ENCODE measurements around the gene VAV2.

GRCh38 chr9:133826289-133827085 is 165.6 kb downstream of the VAV2 start:
- TF ChIP-seq POLR2A (IDR thresholded peaks at IDR 0.05; ENCODE audit: low read length) (no peak), HDAC2 (IDR thresholded peaks at IDR 0.05) (no peak), SREBF2 (IDR thresholded peaks at IDR 0.05) (no peak), NR3C1 (IDR thresholded peaks at IDR 0.05) (no peak)
- TF ChIP-seq, protein P1, sequence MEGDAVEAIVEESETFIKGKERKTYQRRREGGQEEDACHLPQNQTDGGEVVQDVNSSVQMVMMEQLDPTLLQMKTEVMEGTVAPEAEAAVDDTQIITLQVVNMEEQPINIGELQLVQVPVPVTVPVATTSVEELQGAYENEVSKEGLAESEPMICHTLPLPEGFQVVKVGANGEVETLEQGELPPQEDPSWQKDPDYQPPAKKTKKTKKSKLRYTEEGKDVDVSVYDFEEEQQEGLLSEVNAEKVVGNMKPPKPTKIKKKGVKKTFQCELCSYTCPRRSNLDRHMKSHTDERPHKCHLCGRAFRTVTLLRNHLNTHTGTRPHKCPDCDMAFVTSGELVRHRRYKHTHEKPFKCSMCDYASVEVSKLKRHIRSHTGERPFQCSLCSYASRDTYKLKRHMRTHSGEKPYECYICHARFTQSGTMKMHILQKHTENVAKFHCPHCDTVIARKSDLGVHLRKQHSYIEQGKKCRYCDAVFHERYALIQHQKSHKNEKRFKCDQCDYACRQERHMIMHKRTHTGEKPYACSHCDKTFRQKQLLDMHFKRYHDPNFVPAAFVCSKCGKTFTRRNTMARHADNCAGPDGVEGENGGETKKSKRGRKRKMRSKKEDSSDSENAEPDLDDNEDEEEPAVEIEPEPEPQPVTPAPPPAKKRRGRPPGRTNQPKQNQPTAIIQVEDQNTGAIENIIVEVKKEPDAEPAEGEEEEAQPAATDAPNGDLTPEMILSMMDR (IDR thresholded peaks at IDR 0.05): no peak
- TF ChIP-seq, protein P2, sequence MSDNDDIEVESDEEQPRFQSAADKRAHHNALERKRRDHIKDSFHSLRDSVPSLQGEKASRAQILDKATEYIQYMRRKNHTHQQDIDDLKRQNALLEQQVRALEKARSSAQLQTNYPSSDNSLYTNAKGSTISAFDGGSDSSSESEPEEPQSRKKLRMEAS (IDR thresholded peaks at IDR 0.05): no peak

Measured in A549 (cell line).